CD4-positive, alpha-beta T cell treated with Interleukin-4 for 4 hours (primary cell): Measurements from ENCODE around the gene RFX4.
"Not testable (repeated sequence)": the region's sequence is repeated elsewhere in the genome, so short reads cannot be mapped to it uniquely, and the experiment has no call there.

Experiments used
- DNase-seq: peaks from one replicate; pipeline ENCODE4 v3.0.0-alpha.2; 2020

RFX4 gene

DNA sequence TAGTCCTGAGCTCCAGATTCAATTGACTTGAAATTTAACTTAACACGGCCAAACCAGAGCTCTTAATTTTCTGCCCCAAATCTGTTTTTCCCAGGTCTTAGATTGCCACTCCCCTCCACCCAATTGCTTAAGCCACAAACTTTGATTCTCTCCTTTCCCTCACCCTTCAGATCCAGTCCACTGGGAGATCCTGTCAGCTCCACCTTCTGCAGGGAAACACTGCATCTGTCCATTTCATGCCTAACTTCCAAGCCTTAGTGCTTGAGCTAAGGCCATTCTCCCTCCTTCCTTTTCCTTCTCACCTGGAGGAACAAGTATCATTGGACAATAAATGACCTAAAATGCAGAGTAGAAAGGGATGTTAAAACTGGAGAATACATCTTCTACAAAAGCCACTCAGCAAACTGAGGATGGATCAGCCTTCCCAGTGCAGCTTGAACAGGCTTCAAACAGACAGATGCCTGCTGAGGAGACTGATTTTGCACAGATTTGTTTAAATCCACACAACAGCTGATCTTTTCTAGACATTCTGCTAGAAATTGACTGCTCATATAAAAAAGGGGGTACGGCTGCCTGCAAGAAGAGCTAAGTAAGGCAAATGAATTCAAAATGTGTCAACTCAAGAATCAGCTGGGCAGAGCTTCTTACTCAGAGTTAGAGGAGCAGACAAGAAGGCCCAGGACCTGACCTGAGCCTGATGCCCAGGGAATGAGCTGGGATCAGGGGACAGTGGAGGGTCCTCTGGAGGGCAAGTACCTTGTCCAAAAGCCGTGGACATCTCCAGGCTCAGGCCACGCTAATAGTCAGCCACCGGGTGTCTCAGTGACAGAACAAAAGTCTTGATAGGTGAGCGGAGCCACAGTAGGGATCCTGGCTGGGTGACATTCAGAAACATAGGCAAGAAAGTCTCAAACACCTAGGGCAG is 110.4 kb downstream of the RFX4 start:
- no peak for DNase-seq

GRCh38 chr12:106696071-106696470 is 113.3 kb downstream of the RFX4 start:
- DNase-seq = no peak

- no peak for DNase-seq
These were observed 114.0 kb downstream of the RFX4 start for GRCh38 chr12:106696681-106697417.

- no peak for DNase-seq
These were observed 121.3 kb downstream of the RFX4 start for GRCh38 chr12:106704081-106704480.

DNA sequence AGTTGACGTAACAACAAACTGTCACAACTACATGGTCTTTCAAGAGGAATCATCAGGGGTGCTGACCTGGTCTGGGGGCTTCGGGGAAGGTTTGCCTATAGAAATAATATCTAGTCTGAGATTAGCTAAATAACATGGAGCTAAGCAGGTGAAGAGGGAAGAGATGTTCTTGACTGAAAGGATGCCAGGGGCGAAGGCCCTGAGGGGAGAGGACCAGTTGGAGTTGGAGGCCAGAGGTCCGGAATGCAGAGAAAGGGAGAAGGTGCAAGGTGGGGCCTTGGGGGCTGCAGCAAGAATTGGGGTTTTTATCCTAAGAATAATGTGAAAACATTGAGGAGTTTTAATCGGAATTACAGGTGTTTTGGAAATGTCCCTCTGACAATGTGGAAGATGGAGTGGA is 123.2 kb downstream of the RFX4 start:
- no peak for DNase-seq

DNA sequence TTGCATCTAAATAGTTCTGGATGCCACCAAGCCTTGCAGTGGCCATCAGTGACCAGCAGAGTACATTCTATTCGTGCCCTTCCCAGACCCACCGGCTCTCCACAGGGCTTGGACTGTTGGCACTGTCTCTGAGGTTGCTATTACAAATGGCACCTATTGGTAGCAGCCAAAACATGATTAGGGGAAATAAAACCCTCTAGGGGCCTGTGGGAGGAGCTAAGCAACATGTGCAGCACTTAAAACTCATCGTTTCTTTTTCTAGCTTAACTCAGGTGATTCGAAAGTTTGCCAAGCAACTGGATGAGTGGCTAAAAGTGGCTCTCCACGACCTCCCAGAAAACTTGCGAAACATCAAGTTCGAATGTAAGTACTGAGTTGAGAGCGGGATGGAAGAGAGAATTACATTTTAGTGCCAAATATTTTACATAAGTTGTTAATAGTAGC is 126.3 kb downstream of the RFX4 start:
- DNase-seq = no peak

- no peak for DNase-seq
These were observed 127.5 kb downstream of the RFX4 start for GRCh38 chr12:106710143-106710893.

DNA sequence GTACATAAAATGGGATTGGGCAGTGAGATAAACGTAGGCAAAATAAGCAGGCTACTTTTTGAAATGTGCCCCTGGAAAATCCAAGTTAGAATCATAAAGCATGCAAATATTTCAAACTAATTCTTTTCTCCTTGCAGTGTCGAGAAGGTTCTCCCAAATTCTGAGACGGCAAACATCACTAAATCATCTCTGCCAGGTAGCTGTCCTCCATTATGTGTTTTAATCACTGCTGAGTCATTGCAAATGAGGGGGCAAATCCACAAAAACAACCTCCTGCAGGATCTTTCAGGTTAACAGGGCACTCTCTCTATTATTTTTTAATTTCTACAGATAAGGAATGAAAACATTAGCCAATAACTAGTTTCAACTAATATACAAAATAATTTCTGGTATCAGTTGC is 128.5 kb downstream of the RFX4 start:
- no peak for DNase-seq

DNA sequence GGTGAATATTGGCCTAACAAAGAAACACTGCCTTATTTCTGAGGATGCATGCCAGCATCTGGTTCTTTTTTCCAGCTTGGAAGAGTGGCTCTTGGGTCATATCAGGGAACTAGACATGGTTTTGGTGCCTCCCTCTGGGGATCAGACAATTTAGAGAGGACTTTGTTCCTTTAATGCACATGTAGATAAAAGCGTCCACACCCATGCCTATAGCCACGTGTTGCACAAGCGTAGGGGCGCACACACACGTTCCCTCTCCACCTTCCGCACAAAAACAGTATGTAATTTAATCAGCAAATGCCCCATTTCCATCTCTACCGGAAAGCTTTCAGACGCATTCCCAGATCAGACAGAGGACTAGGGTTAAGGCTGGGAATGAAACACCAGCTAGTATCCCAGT is 130.0 kb downstream of the RFX4 start:
- no peak for DNase-seq

GRCh38 chr12:106714926-106715325 is 132.1 kb downstream of the RFX4 start:
- DNase-seq = no peak

- DNase-seq = no peak
These were observed 132.8 kb downstream of the RFX4 start for GRCh38 chr12:106715582-106715981.

- DNase-seq = no peak
These were observed 134.9 kb downstream of the RFX4 start for GRCh38 chr12:106717673-106718072.

DNA sequence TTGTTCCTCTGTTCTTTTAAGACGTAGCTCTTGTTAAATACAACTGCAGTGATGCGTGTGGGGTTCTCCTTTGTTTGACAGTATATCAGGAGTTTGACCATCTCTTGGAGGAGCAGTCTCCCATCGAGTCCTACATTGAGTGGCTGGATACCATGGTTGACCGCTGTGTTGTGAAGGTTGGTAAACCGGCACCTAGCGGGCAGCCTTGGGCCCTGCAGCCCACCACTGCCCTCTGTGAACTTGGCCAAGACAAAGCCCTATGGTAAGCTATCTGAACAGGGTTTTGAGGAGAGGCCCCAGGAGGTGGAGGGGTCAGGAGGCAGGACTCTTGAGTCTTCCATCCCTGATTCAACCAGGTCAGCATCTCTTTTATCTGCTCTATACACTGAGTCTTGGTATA is 137.1 kb downstream of the RFX4 start:
- DNase-seq = no peak

DNA sequence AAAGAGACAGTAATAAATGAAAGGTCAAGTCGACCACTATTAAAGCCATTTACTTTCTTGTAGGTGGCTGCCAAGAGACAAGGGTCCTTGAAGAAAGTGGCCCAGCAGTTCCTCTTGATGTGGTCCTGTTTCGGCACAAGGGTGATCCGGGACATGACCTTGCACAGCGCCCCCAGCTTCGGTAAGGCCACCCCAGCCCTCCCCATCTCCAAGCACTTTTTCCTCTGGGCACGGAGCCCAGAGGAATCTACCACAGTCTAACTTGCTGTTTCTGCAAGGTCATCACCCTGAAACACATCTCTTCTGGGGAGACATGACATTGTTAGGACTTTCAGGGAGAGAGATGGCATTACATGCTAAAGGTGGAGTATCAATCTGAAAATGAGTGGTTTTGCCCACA is 137.9 kb downstream of the RFX4 start:
- DNase-seq = no peak

- DNase-seq = no peak
These were observed 139.1 kb downstream of the RFX4 start for GRCh38 chr12:106721915-106722314.

DNA sequence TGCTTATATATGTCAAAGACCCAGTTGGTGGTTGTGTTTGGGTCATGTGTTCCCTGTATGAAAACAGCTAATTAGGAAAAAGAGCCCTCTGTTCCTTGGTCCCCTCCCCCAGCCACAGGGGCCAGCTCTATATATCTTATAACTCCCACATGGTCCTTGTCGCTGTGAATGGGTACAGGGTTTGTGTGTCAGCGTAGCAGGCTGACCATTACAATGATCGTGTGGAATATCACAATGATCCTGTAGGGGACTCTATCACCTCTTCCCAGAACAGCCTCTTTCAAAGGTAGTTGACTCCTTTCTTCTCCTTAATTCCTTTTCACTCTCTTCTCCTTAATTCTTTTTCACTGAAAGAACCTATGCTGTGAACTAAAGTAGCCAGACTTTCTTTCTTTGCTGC is 140.0 kb downstream of the RFX4 start:
- DNase-seq = no peak

DNA sequence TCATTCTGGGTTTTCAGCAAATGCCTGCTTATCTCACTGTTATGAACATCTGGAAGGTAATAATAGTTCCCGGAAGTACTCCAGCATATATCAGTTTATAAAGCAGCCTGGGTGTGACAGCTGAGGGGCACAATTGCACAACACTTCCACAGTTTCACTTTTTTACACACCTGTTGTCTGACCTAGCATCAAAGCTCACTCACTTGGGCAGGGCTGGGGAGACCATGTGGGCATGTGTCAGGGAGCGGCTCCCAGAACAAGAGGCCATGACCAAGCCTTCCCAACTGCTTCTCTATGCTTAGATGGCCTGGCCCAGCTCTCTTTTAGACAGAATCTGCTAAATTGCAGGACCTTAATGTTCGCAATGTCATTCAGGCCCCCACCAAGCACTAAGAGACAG is 140.6 kb downstream of the RFX4 start:
- DNase-seq = no peak

DNA sequence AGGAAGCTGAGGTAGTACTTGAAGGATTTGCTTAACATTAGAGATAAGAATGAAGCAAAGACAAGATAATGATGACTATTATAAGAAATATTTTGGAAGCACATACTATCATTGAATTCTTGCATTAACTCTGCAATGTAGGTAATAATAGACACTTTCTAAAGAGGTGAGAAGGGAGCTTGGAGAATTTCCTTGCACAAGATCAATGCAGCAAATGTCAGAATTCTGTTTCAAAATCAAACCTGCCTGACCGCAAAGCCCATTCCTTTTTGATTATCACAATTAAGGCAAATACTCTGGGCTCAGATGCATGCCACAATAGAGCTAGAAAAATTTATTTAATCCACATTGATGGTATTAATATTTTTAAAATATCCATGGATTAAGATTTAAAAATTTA is 141.3 kb downstream of the RFX4 start:
- DNase-seq = no peak

- DNase-seq = no peak
These were observed 142.1 kb downstream of the RFX4 start for GRCh38 chr12:106724934-106725333.

DNA sequence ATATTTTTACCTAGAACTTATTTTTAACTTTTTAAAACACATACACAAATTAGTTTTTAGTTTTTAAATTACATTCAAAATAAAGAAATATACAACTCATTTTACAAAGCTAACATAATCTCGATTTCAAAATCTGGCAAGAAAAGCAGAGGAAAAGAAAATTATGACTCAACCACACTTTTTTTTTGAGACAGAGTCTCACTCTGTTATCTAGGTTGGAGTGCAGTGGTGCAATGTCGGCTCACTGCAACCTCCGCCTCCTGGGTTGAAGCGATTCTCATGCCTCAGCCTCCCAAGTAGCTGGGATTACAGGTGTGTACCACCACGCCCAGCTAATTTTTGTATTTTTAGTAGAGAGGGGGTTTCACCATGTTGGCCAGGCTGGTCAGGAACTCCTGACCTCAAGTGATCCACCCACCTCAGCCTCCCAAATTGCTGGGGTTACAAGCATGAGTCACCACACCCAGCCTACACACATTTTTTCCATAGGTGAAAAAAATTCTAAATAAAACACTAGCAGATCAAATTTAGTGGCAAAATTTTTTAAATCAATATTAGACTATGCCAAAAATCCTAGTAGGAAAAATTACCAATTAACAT is 143.9 kb downstream of the RFX4 start:
- DNase-seq = not testable (repeated sequence)

GRCh38 chr12:106729611-106730010 is 146.8 kb downstream of the RFX4 start:
- no peak for DNase-seq

- no peak for DNase-seq
These were observed 150.1 kb downstream of the RFX4 start for GRCh38 chr12:106732890-106733289.

DNA sequence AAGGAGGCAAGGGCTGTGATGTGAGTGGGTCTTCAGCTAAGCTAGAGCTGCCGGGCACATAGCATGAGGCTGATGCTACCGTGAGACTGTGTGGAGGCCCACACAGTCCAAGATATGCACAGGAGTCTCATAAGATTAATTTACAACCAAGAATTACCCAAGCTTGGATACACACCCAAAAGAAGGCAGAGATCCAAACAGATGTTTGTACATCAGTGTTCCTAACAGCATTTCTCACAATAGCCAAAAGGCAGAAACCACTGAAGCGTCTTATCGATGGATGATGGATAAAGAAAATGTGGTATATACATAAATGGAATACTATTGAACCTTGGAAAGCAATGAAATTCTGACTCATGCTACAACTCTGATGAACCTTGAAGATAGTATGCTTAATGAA is 150.9 kb downstream of the RFX4 start:
- no peak for DNase-seq
